GM18511 (cell line): Measurements from ENCODE around the gene CABLES2.

Experiments
- ATAC-seq: cut with Tn5 transposase; IDR thresholded peaks from one replicate; pipeline ENCODE4 v1.9.1; 2021; ENCODE audit warnings: mild to moderate bottlenecking, moderate library complexity; ENCODE audit not compliant: unreplicated experiment

CABLES2 gene

DNA sequence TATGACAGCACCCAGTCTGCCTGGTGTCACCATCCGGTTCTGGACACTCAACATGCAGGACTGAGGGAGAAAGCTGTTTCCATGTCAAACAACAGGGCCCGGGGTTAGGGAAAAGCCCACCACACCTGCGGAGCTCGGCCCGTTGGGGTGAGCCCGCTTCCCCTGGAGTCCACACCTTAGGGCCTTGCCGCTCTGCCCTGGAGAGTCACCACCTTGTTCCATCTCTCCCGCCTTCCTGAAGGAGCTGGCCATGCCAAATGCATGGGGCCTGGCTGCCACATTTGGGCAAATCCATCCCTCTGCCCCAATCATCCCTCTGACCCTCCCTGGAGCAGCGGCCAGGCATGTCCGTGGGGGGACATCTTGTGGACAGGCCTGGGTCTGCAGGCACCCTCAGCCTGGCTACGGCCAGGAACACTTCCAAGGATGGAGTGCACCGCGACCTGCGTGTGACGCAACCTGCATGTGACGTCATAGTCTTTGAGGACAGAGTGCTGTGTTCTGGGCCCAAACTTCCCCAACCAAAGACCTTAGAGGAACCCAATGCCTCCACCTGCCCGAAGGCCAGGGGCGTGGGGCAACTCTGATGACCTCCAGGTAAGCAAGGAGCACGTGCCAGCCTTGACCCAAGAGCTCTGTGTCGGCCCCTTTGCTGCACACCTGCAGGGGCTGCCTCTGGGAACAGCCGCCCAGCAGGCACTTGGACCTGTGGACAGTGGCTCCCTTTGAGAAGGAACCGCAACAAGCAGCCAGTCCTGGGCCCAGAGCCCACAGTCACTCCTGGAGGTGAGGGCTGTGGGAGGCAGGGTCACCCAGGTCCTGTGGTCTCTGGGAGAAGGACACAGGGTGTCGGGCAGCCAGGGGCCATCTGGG is 1.7 kb downstream of the CABLES2 start:
- ATAC-seq = no peak

DNA sequence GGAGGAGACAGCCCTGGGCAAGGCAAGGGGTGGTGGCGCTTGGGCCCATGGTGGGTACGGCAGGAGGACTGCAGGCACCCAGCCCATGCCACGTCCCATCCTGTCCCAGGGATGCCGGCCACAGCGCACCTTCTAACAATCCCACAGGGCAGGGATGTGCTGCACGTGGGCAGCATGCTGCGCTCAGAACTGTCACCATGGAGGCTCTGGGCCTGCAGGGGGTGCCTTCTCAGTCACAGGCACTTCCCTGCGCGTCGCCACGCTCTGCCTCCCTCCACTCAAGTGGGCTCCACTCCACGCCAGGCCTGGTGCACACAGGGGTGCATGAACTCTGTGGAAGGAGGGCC is 2.4 kb downstream of the CABLES2 start:
- ATAC-seq = no peak

GRCh38 chr20:62404112-62404665 is 2.9 kb downstream of the CABLES2 start:
- no peak for ATAC-seq

DNA sequence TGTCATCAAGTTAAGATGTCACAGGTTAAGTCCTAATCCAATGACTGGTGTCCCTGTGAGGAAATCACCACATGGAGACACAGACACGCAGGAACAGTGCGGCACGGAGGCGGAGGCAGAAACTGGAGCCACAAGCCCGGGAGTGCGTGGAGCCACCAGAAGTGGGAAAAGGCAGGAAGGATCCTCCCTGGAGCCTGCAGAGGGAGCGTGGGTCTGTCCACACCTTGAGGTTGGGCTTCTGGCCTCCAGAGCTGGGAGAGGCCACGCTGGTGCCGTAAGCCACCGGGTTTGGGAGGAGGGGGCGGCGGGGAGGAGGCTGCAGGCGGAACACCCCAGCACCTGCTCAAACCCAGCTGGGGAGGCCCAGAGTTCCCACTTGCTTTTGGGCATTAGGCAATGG is 3.8 kb downstream of the CABLES2 start:
- ATAC-seq = no peak

DNA sequence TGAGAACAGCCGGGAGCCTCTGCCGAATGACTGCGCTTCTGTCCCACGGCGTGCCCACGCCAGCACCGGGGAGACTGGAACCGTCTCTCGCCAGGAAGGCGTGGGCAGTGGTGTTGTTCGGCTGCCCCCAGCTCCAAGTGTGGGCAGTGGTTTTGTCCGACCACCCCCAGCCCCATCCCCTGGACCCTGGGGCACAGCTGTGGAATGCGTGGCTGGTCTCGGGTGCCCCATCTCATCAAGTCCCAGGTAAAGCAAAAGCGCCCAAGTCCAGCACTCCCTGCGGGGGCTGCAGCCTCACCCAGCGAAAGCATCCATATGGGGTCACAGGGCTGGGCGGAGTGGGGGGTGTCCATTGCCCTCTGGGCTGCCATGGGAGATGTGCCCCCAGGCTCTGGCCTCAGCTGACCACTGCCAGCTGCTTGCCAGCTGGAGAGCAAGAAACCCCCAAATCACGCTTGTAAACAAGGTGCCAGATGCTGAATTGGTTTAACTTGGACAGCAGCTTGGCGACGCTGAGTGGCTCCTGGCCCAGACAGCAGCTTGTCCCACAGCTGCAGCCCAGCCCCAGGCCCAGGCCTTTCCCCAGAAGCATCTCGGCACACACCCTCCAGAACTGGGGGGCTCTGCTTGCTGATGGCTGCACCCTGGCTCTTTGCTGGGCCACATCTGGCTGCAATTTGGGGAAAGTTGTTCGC is 4.5 kb downstream of the CABLES2 start:
- no peak for ATAC-seq

- ATAC-seq = no peak
These were observed 5.7 kb downstream of the CABLES2 start for GRCh38 chr20:62401331-62401779.

DNA sequence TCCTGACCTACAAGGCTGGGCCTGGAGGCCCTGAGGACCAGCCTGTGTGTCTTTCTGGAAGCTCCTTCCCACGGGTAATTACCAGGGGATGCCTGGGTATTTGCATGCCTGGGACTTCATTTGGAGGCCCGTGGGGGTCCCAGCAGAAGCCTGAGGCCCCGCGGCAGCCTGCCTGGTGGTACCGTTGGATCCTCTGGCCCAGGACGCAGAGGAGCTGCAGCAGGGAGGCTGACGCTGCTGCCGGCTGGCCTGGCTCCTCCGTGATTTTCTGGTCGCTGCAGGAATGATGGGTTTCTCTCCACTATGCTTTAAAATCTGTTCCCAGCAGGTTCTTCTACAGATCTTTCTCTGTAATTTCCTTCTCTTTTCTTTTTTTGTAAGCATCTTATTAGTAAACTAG is 6.5 kb downstream of the CABLES2 start:
- ATAC-seq = no peak

GRCh38 chr20:62400021-62400420 is 7.1 kb downstream of the CABLES2 start:
- ATAC-seq = no peak

DNA sequence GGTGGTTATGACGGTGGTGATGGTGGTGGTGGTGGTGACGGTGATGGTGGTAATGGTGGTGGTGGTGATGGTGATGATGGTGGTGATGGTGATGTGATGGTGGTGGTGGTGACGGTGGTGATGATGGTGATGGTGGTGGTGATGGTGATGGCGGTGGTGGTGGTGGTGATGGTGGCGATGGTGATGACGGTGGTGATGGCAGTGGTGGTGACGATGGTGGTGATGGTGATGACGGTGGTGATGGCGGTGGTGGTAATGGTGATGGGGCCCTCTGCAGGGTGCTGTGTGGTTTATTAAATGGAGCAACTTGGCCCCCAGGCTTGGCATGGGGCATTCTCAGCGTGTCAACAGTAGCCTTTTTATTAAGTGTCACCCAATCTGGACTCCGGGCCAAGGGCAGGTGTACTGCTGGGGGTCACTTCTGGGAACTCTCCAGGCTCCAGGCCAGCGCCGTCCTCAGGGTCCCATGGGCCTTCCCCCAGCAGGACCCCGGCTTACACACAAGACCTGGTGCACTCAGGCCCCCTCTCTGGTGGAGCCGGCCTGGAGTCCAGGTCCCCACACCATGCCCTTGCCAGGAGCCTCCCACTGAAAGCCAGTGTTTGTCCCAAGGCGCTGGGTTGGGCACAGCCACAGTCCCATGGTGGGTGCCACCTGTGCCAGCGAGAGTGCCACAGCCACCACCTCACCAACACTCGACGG is 8.8 kb downstream of the CABLES2 start:
- ATAC-seq = no peak

DNA sequence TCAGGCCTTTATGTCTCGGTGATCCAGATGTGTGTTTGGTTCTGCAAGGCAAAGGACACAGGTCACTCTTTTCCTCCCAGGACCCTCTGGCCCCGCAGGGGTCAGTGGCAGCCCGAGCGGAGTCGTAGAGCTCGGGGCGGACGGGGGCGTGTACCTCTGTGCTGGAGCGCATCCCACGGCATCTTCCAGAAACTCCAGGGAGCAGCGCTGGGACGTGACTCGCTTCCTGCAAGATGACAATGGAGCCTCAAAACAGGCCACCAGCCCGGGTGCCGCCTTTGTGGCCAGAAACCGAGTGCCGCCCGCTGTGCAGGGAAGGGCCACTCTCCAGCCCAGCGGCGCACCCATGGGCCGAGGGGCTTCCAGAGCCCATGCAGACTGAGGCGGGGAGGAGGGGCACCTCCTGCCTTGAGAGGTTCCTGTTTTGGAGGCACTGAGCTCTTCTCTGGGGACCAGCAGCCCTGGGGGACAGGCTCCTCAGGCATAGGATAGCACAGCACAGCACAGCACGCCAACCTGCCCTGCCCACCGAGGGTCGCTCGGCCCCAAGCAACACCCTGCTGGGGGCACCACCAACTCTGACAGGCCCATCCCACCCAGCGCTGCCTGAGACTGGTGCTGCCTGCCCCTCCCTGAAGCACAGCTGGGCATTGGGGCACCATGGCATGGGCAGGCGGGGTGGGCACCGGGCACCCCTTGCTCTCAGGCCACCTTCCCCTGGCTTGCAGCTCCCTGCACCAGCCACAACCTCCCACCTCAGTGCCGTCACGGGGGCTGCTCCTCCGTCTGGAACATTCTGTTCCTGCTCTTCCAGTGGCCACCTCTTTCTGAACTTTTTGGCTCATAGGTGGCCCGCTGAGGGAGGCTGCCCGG is 10.5 kb downstream of the CABLES2 start:
- no peak for ATAC-seq

DNA sequence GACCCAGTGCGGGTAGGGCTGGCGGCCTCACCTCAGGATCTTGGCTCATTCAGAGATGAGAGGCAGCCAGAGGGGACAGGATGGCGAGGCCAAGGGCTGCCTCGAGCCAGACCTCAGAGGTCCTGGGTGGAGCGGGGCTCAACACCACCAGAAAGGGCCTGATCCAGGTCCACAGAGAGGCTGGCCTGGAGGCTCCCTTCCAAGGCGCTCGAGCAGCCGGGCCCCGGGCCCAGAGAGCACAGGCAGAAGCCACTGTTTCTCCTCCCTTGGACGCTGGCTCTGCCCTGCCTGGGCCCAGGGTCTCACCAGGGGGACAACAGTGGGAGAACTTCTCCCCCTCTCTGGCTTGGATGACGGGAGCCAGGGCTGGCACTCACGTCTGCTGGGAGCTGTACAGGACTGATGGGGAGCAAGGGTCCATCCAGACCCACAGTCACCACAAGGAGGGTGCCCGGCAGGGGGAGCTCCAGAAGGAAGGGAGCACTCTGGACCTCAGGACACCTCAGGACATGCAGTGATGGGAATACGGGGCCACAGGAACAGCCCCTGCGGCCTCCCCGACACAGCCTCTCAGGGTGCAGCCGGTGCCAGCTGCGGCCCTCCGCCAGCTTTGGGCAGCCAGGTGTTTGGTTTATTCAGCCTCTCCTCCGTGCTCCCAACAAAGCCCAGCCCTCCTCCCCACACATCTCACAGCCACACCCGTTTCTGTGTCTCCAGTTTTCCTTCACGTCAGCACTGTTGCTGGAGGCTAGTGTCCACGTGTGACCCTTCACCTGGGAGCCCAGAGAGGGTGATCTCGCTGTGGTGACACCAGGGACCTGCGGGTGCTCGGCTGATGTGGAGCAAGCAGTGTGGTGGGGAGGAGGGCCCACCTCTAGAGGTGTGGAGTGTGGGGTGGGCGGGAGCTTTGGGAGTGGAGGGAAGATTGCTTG is 11.5 kb downstream of the CABLES2 start:
- no peak for ATAC-seq

DNA sequence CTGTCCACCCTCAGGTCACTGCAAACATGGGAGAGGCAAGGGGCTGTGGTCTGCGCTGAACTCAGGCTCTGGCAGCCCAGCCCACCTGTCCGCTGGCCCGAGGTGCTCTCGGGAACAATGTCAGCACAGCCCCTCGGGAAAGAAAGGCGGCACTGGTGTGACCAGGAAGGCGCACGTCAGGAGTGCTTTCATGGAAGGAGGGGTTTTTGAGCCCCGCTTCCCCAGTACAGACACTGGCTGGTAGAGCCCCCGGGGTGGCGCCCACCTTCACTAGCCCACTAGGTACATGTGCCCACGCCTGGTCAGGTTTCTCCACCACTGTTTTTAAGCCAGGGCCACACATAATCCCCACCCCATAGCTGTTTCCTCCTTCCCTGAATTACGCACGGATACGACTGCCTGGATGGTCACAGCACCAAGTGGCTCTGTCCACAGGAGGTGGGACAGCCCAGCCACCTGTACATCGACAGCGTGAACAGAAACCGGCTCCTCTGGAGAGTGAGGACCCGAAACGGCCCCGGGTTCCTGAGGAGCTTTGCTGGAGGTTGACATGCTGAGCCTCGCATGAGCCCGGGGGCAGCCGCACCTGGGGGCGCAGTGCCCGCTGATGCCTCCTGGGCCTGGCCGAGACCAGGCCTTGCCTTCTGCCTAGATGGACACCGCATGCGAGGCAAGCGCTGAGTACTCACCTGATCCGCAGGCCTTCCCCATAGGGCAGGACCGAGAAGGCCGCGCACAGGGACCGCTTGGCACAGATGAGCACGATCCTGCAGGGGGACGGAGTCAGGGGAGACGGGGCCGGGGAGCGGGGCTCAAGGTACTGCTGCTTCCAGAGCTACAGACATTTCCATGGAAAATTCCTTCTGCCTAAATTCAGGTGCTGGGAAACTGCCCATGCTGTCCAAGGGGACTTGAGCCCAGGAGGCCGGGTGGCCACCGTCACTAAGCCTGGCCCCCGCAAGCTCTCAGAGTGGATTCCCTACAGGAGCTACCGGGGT is 12.5 kb downstream of the CABLES2 start:
- ATAC-seq = no peak

GRCh38 chr20:62393830-62394229 is 13.3 kb downstream of the CABLES2 start:
- no peak for ATAC-seq

DNA sequence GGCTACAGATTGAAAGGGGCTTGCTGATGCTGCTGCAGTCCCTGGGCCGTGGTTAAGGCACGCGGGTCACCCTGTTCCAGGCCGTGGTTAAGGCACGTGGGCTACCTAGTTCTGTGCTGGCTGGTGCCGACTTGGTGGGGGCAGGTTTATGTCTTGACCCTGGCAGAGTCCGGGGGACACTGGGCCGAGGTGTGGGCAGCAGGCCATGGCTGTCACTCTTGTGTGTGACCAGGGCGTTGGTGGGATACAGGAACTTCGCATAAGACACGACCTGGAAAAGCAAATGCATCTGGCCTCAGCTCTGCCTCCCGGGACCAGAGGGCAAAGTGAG is 13.8 kb downstream of the CABLES2 start:
- ATAC-seq = no peak

GRCh38 chr20:62392621-62393334 is 14.3 kb downstream of the CABLES2 start:
- no peak for ATAC-seq

DNA sequence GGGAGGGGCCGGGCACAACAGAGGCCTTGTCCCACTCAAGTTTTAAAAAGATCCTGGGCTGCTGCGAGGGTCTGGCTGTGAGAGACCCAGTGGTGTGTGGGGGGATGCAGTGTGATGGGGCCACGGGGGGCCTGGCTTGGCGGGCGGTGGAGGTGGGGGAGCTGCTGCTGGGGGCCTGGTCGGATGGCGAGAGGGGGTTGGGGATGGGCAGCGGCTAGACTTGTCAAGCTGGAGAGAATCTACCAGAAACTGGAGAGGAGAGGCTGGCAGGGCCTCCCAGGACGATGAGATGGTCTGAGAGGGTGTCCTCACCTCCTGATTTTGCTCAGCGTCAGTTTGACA is 15.0 kb downstream of the CABLES2 start:
- ATAC-seq = no peak

GRCh38 chr20:62391165-62392076 is 15.7 kb downstream of the CABLES2 start:
- no peak for ATAC-seq
